22Rv1 (cell line): ENCODE results near the gene EFHD2.

ENCODE experiments used
- CTCF ChIP-seq: fragments of 450-650 bp; IDR thresholded peaks from 2 replicates; pipeline ENCODE4 v1.5.1; 2017; ENCODE audit warnings: mild to moderate bottlenecking
- ZFX ChIP-seq: fragments of 450-650 bp; IDR thresholded peaks from 2 replicates; pipeline ENCODE4 v1.6.1; 2017; ENCODE audit warnings: antibody characterized with exemption, borderline replicate concordance

GRCh38 chr1:15444468-15445389 is 35.0 kb downstream of the EFHD2 start:
- TF ChIP-seq CTCF = no peak
- TF ChIP-seq ZFX = no peak
